ENCODE results near the gene ACTR3. TPM values are rescaled to one million over a fixed set of nuclear protein-coding genes. Genes with fewer than 3 reads are reported as not detected.

ACTR3 gene
- total and polyA plus RNA-seq, 2 of the 4 experiments (the other 2 are of a cell fraction), result 246 to 307 TPM

DNA sequence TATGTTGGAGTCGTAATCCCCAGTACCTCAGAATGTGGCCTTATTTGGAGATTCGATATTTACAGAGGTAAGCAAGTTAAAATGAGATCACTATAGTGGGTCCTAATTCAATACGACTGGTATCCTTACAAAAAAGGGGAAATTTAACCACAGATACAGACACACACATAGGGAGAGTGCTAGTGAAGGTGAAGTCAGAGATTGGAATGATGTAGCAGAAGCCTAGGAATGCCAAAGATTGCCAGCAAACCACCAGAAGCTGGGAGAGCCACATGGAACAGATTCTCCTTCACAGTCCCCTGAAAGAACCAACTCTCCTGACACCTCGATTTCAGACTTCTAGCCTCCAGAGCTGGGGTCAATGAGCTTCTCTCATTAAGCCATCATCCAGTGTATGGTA lies 17.7 kb upstream of the ACTR3 start:
- DNase-seq (peak; percentile 80), ATAC-seq (ENCODE audit: low read depth) (peak; percentile 85)
- WGBS, 2 experiments (ENCODE audit: extremely low coverage in 2 of 2, insufficient read length in 1 of 2), result no CpG with 5 or more reads among the region's 4 CpGs
- Histone ChIP-seq H3K27ac (ENCODE audit: insufficient read depth, low read length) (no peak overlapping the region), H3K9ac (ENCODE audit: low read depth, low read length) (no peak overlapping the region), H3K4me3 (ENCODE audit: insufficient read depth, low read depth, low read length) (no peak overlapping the region), H4K5ac (ENCODE audit: low read depth, low read length) (peak overlapping the region; percentile 57; the same call in 1 of the 2 replicates), H2BK20ac (ENCODE audit: low read depth, low read length) (peak overlapping the region; percentile 81), H3K23ac (ENCODE audit: low read depth, low read length) (peak overlapping the region; percentile 84; the same call in 1 of the 2 replicates), H3K9me1 (ENCODE audit: insufficient read depth, low read length) (no peaks in the 10 kb centered on the region), H2BK15ac (ENCODE audit: low read depth, low read length) (peak overlapping the region; percentile 83; the same call in 1 of the 3 replicates), H2AK9ac (replicated peaks; ENCODE audit: low read depth, low read length, poor library complexity) (peak overlapping the region; percentile 76), H3K27me3 (ENCODE audit: control insufficient read depth, insufficient read depth, low read length) (no peaks in the 10 kb centered on the region), H3K4me1 (ENCODE audit: control insufficient read depth, insufficient read depth, low read length) (peaks cover 4% of the 10 kb centered on the region; the same call in 1 of the 2 replicates), H4K20me1 (ENCODE audit: insufficient read depth, low read length) (no peaks in the 10 kb centered on the region), H2BK120ac (ENCODE audit: low read depth, low read length) (peak overlapping the region; percentile 46; the same call in 1 of the 2 replicates), H2AK5ac (ENCODE audit: low read depth, low read length) (peak overlapping the region; percentile 56; the same call in 1 of the 2 replicates), H3K4me2 (ENCODE audit: low read depth, low read length) (peak overlapping the region; percentile 26; the same call in 1 of the 2 replicates), H3K36me3 (ENCODE audit: control insufficient read depth, insufficient read depth, low read length) (no peaks in the 10 kb centered on the region), H2BK5ac (ENCODE audit: low read depth, low read length, poor library complexity, severe bottlenecking) (peak overlapping the region; percentile 51), H3K18ac (ENCODE audit: low read depth, low read length) (peak overlapping the region; percentile 81; the same call in 1 of the 2 replicates), H3K14ac (replicated peaks; ENCODE audit: low read depth, low read length) (peak overlapping the region; percentile 82), H3K4ac (ENCODE audit: low read depth, low read length) (peak overlapping the region; percentile 74; the same call in 1 of the 2 replicates), H4K91ac (ENCODE audit: insufficient read depth, low read depth, low read length) (no peak overlapping the region; the same call in 1 of the 2 replicates), H4K8ac (ENCODE audit: low read depth in 2 of 2, low read length in 2 of 2) (peak overlapping the region in 1 of 2 experiments; percentile 54; a peak in 2 of 4 replicates), H3K9me3 (ENCODE audit: control insufficient read depth, insufficient read depth, low read length) (no peaks in the 10 kb centered on the region), H3K79me1 (ENCODE audit: low read depth in 1 of 2, low read length in 2 of 2) (0 out of 4 replicates have a peak, but pooled peaks cover 0 to 4% of the 10 kb centered on the region in 2 experiments), H3K56ac (ENCODE audit: extremely low read depth, insufficient read depth, low read length) (no peak overlapping the region), H2AFZ (replicated peaks; ENCODE audit: low read length, poor library complexity) (peak overlapping the region; percentile 59)
- BruUV-seq (replicated peaks), result no TSS peak
- ChIA-PET POLR2A (ENCODE audit: unreplicated experiment) (no interaction called here), CTCF (no interaction called here)
- intact Hi-C loops (cut with micrococcal nuclease) (loop anchor here (2.0 kb wide), 1 partner anchor 15 kb away; no protein-coding TSS in a partner anchor), in situ Hi-C loops (cut with MboI; ENCODE audit: low sequenced_read_pairs) (no loop called here), dilution Hi-C loops (cut with HindIII; ENCODE audit: low sequenced_read_pairs, unreplicated experiment) (no loop called here)
- TF ChIP-seq NFE2L2 (IDR thresholded peaks at IDR 0.05; ENCODE audit: low read depth, low read length) (no peak), RAD21 (IDR thresholded peaks at IDR 0.05; ENCODE audit: low read length) (no peak), ELK1 (IDR thresholded peaks at IDR 0.05; ENCODE audit: borderline replicate concordance, low read depth, low read length) (no peak)
